HepG2 (cell line): ENCODE results near the gene XAB2. TPM values are rescaled to one million over a fixed set of nuclear protein-coding genes. Genes with fewer than 3 reads are reported as not detected.
A peak's percentile ranks its signal among the peaks of the same experiment; 100 is the strongest.

Experiments used
- DBP ChIP-seq: sonication (generic); formaldehyde crosslinking; IDR thresholded peaks from 2 replicates; pipeline ENCODE4 v1.4.0; 2020; ENCODE audit warnings: missing genetic modification reagents; ENCODE audit errors: not compliant biosample characterization
- MEIS2 ChIP-seq: sonication (generic); formaldehyde crosslinking; IDR thresholded peaks from 2 replicates; pipeline ENCODE4 v1.9.0; 2021; ENCODE audit warnings: mild to moderate bottlenecking, missing genetic modification reagents
- MTA1 ChIP-seq: sonication (generic); formaldehyde crosslinking; IDR thresholded peaks from 2 replicates; pipeline ENCODE4 v1.4.0; 2020; ENCODE audit warnings: missing genetic modification reagents, mild to moderate bottlenecking, borderline replicate concordance
- NFAT5 ChIP-seq: sonication (generic); formaldehyde crosslinking; IDR thresholded peaks from 2 replicates; pipeline ENCODE4 v1.4.0; 2020; ENCODE audit warnings: missing genetic modification reagents
- POLR2G ChIP-seq: fragments of 200-400 bp; formaldehyde crosslinking; IDR thresholded peaks from 2 replicates; pipeline ENCODE4 v1.6.1; 2018; ENCODE audit warnings: mild to moderate bottlenecking, low read depth, low read length, moderate library complexity
- TCF12 ChIP-seq, 2 experiments: fragments of 450-650 bp in 1 of 2; sonication (generic) in 1 of 2; formaldehyde crosslinking in 1 of 2; IDR thresholded peaks; 2 replicates each; pipeline versions ENCODE4 v1.6.1 to v1.8.0; 2017 to 2022; ENCODE audit warnings: antibody characterized with exemption in 1 of 2, mild to moderate bottlenecking in 1 of 2, missing genetic modification reagents in 1 of 2, moderate library complexity in 1 of 2
- ZNF142 ChIP-seq: sonication (generic); formaldehyde crosslinking; IDR thresholded peaks from 2 replicates; pipeline ENCODE4 v1.4.0; 2020; ENCODE audit warnings: missing genetic modification reagents
- ZNF441 ChIP-seq: sonication (generic); formaldehyde crosslinking; IDR thresholded peaks from 2 replicates; pipeline ENCODE4 v1.7.0; 2021; ENCODE audit warnings: missing genetic modification reagents, borderline replicate concordance
- ZNF503 ChIP-seq: sonication (generic); formaldehyde crosslinking; IDR thresholded peaks from 2 replicates; pipeline ENCODE4 v1.4.0; 2020; ENCODE audit warnings: missing genetic modification reagents
- ZNF556 ChIP-seq: sonication (generic); formaldehyde crosslinking; IDR thresholded peaks from 2 replicates; pipeline ENCODE4 v1.4.0; 2020; ENCODE audit warnings: mild to moderate bottlenecking, missing genetic modification reagents, borderline replicate concordance
- ZNF776 ChIP-seq: sonication (generic); formaldehyde crosslinking; IDR thresholded peaks from 2 replicates; pipeline ENCODE4 v1.4.0; 2020; ENCODE audit warnings: mild to moderate bottlenecking, missing genetic modification reagents
- polyA plus RNA-seq, 8 experiments: library from polyadenylated mRNA; depleted of rRNA in 3 of 8; stranded (reverse) in 7 of 8; unstranded in 1 of 8; fragments of >200 nt; fragmentation: Illumina TruSeq in 4 of 8; extraction: Trizol in 4 of 8; gene quantifications; 2 replicates each; pipeline versions ENCODE4 v1.2.1 to v1.2.3, GENCODE V29; 2011 to 2016; ENCODE audit warnings: low read depth in 4 of 8, missing spikeins in 1 of 8, mixed read lengths in 1 of 8; ENCODE audit not compliant: insufficient read depth in 1 of 8
- total RNA-seq, 5 experiments: library from RNA; depleted of rRNA; stranded (reverse); fragments of >200 nt; fragmentation: Illumina TruSeq; extraction: Trizol; gene quantifications; 2 replicates each; pipeline ENCODE4 v1.2.3, GENCODE V29; 2016; ENCODE audit warnings: low read depth in 1 of 5

The XAB2 gene
- total and polyA plus RNA-seq, 2 of the 13 experiments (the other 11 are each of a cell fraction or from before 2014, with no cell fraction given), result 6.2 to 23.9 TPM

GRCh38 chr19:7629347-7630054, at the start of gene XAB2, which contains the start of gene PET100 (continued):
- TF ChIP-seq ZNF441 (0 out of 2 replicates have a peak, but pooled peaks have one; percentile 31), MEIS2 (CRISPR knock-in tag) (peak; percentile 57; the same call in 1 of the 2 replicates), ZNF503 (CRISPR knock-in tag) (peak; percentile 37; the same call in 1 of the 2 replicates), MTA1 (CRISPR knock-in tag) (no peak), ZNF556 (0 out of 2 replicates have a peak, but pooled peaks have one; percentile 42), NFAT5 (no peak), POLR2G (peak; percentile 77), DBP (CRISPR knock-in tag) (peak; percentile 69), ZNF142 (CRISPR knock-in tag) (peak; percentile 75; the same call in 1 of the 2 replicates), ZNF776 (CRISPR knock-in tag) (no peak), TCF12 (IDR thresholded peaks at IDR 0.05) (no peak), TCF12 (CRISPR knock-in tag; IDR thresholded peaks at IDR 0.05) (0 out of 2 replicates have a peak, but pooled peaks have one; percentile 49)
